ENCODE data around the gene PARD3B.
A peak's percentile ranks its signal among the peaks of the same experiment; 100 is the strongest.
"Not testable (repeated sequence)": the region's sequence is repeated elsewhere in the genome, so short reads cannot be mapped to it uniquely, and the experiment has no call there.

PARD3B gene

GRCh38 chr2:205453202-205453601 lies 907.9 kb downstream of the PARD3B start:
- DNase-seq, result no peak

DNA sequence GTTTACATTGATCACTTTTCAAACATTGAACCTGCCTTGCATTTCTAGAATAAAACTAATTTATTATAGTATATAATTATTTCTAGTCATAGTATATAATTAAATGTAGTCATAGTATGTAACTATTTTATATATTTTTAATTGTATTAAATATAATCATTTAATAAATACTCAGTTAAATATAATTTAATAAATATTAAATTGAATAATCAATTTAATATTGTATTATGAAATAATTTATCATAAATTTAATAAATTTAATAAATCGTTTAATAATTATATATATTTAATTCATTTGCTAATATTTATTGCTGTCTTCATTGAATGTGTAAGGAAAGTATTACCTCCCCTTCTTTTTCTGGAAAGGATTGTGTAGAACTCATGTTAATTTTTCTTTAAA lies 911.4 kb downstream of the PARD3B start:
- no peak for DNase-seq

DNA sequence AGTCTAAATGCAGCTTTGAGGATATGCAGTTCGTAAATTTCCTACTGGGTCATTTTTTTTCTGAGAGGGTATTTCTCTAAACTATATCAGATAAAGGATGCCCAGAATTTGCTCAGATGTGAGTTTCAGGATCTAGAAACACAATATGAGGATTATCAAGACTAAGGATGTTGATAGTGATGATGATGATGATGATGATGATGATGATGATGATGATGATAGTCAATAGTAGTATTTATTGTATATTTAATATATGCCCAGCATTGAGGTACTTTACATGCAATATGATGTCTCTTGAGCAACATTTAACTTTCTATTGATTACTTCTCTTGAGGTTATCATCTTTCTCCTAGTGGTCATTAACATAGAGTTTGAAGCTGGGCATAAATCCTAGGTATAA lies 914.9 kb downstream of the PARD3B start:
- no peak for DNase-seq

GRCh38 chr2:205461169-205461568 lies 915.9 kb downstream of the PARD3B start:
- no peak for DNase-seq

- DNase-seq, result no peak
Observed at GRCh38 chr2:205461678-205462665, 916.7 kb downstream of the PARD3B start.

DNA sequence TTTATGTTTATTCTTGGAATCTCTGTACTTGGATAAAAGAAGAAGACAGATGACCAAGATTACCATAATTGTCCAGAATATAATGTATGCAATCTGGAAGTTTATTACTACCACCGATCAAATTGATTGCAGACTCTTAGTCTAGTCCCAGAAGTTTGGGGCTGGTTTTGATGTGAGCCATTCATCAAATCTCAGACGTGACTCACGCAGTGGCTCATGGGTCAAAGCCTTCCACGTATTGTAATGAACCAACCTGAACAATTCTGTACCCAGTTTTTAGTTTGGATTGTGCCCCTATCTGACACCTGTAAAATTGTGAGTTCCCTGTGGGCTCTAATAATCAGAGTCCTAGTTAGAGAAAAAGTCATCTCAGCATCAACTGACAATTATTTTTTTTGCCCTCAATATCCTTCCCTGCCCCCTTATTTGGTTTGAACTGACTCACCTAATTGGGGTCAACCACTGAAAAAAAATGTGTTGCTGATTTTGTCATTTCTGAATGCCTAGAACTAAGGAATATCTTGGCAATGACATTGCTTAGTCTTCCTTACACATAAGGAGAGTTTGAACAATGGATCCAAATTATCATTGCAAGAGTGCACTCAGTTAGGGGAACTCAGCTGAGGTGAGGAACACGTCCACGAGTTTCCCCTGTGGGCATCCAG lies 917.5 kb downstream of the PARD3B start:
- DNase-seq, result no peak

DNA sequence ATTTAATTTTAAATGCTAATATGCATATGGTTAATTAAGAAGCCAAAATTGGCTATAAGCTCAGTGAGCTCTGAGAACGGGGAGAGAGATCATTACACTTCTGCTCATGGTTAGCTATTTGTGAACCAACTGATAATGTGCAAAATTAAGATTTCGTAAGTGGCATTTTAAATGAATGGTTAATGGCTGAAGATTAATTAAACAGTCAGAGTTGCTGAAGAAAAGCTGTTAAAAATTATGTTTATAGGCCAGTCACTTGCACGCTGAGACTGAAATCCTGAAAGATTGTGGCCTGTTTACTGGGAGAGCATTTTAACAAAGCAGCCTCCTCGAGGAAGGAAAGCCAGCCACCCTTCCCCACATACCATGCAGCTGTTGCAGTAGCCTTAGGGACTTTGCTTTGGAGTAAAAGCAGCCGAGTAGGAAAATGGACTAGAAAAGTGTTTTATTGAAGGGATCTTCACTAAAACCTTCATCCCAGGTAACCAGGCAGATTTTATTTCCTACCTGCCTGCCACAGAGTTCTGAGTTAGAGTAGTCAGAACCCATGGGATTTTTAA lies 918.3 kb downstream of the PARD3B start:
- no peak for DNase-seq

- DNase-seq, result no peak
Observed at GRCh38 chr2:205464681-205465080, 919.4 kb downstream of the PARD3B start.

DNA sequence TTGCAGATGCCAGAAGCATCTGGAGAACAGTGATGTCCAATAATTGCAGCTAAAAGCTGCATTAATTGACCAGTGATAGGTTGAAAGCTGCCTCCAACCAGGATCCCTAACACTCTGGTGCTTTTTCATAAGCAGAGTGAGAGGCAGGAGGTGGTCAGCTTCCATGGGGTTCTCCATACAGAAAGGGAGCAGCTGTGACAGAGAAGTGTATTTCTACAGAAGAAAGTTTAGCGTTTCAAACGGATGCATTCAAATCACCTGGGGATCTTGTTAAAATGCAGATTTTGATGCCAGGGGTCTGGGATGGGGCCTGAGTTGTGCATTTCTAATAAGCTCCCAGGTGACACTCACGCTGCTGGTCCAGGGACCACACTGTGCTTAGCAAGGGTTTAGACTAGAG lies 920.5 kb downstream of the PARD3B start:
- DNase-seq, result no peak

DNA sequence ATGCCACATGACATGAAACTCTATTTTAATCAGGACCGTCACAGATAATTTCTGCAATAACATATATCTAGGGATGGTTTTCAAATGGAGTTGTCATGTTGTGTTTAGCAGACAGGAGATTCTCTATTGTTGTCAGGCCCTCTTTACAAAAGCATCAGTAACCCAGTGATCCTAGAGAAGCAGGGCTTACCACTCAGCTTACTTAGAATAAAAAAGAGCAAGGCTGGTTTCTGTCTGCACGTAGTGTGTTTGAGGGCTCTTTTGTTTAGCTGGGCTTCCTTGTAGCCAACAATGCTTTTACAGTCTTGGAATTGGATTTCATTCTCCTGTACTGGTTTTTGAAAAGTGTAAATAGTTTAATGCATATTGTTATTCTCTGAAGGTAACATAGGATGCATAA lies 926.5 kb downstream of the PARD3B start:
- no peak for DNase-seq

GRCh38 chr2:205473791-205474190 lies 928.5 kb downstream of the PARD3B start:
- DNase-seq, result no peak

- no peak for DNase-seq
Observed at GRCh38 chr2:205474741-205475415, 929.6 kb downstream of the PARD3B start.

- DNase-seq, result no peak
Observed at GRCh38 chr2:205475416-205475768, 930.1 kb downstream of the PARD3B start.

GRCh38 chr2:205477016-205477705 lies 931.9 kb downstream of the PARD3B start:
- no peak for DNase-seq

DNA sequence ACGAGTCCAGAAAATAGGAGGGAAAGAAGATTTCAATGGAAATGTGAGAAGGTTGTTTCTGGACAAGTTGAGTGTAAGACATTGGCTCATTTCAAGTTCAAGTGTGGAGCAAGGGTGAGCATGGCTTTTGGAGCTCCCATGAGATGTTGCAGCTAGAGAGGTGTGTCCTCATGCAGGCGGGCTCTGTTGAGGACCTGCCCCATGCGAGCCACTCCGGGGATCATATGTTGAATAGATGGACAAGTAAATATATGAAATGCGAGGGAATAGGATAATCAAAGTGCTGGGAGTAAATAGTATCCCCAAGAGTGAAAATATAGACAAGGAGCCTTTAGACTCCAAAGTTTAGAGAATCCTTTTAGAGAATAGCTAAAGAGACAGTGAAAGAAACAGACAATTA lies 936.6 kb downstream of the PARD3B start:
- DNase-seq, result no peak

- no peak for DNase-seq
Observed at GRCh38 chr2:205482399-205483081, 937.3 kb downstream of the PARD3B start.

- no peak for DNase-seq
Observed at GRCh38 chr2:205483095-205483494, 937.8 kb downstream of the PARD3B start.

GRCh38 chr2:205484215-205484614 lies 938.9 kb downstream of the PARD3B start:
- no peak for DNase-seq

- peak; percentile 18 for DNase-seq
Observed at GRCh38 chr2:205484764-205485163, 939.5 kb downstream of the PARD3B start.

GRCh38 chr2:205493528-205493927 lies 948.3 kb downstream of the PARD3B start:
- not testable (repeated sequence) for DNase-seq

DNA sequence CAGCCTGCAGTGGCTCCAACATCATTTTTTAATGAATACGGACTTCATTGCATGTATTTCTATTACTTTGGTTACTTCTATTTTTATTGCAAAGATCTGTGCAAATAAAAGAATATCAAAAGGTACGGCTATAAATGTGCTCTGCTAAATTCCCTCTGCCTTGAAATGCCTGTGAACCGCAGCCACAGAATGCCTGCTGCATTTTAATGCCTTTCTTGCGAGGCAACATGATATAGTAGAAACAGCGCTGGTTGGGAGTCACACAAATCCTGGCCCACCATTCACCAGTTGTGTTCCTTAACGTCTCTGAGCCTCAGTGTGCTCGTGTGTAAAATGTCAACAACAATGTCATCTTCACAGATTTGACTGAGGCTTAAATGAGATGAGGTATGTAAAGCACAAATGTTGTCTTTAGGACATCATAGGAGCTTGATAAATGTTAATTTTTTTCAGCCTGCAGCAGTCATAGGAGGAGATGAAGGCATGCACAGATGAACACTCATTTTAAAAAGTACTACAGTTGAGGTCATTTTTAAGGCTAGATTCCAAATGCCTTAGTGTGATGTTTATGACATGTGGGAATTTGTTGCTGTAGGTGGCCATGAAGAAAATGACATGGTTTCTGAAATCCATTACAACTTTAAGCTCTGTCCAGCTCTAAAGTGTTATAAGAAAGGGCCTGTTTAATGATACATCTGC lies 949.4 kb downstream of the PARD3B start:
- no peak for DNase-seq

Data from NCI-H146 (cell line).